T1000 (cell line): ENCODE measurements around the gene RREB1.

Experiments
- DNase-seq: peaks from one replicate; lab custom pipeline; 2025; ENCODE audit warnings: mixed read lengths; lab: John Stamatoyannopoulos, UW

The RREB1 gene

DNA sequence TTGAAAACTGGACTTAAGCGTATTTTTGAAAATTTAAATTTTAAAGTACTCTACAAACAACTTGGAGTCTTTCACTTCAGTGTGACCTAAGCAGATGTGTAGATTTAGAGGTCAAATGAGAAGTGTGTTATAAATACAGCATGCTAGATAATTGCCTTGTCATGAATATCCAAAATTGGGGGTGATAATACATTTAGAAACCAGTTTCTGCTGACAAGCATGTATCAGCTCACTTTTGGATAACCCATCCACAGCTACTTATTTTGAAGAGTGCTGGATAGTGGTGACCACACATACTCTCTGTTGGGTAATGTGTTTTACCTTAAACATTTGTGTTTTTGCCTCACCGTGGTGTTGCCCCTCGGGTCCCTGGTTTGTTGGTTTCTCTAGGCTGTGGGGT, 14.9 kb downstream of the RREB1 start:
- no peak for DNase-seq

DNA sequence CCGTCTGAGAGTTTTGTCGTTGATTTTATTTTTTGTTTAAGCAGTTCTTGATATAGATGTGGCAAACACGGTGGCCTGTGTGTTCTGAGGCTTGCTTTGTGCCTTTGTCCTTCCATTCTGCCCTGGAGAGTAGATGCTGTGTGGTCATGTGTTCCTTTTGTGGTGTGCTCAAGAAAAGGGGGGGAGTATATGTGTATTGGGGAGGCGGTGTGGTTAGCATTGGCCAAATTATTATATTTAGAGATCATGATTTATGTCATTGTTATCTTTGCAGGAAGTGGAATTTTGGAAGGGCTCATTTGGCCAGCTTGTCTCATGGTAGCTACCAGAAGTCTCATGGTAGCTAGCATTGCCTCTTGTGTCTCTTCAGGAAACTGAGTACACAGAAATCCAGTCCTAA, 16.4 kb downstream of the RREB1 start:
- no peak for DNase-seq

DNA sequence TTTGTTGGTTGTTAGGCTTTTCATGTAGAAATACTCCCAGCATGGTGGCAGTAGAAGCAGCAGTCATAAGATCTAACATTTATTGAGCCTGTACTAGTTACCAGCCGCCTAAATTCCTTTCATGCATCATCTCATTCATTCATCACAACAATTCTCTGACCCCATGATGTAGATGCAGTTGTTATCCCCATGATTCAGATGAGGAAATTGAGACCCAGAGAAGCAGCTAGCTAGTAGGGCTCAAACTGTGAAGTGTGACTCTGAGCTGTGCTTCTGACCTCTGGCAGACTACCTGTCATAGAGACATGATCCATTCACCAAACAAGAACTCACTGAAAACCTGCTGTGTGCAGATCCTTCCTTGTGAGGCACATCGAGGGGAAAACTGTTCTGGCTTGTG, 16.9 kb downstream of the RREB1 start:
- no peak for DNase-seq

GRCh38 chr6:7125290-7125689, 17.5 kb downstream of the RREB1 start:
- DNase-seq = no peak

DNA sequence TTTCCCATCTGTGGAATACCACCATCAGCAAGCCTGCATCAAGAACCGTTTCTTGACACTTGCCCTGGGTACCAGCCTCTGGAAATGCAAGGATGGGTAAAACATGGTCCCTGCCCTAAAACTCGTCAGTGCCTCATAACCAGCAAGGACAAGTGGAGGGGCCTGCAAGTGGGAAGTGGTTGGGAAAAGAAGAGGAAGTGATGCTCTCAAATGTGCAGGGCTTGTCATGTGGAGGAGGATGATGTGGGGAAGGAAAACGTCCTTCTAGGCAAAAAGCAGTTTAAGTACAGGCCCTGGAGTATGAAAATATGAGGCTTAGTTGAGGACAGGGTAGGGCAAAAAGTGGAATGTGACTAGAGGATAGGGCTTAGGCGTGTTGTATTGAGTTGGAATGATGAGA, 19.0 kb downstream of the RREB1 start:
- no peak for DNase-seq

DNA sequence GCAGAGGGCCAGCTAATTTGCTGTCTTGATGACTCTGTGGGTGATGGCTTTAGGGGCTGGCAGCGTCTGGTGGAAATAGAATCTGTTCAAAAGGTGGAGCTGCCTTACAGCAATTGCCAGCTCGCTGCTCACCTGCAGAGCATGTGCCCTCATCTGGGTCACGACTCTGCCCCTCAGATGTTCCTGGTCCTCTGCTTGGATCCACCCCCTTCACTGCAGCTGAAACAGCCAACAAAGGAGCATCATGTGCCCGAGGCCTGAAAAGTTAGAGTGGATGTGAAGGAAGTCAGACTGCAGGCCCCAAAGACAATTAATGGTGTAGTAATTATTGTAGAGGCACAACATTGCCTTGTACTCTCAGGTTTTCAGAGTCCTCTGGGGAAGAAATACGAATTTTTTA, 19.9 kb downstream of the RREB1 start:
- no peak for DNase-seq

DNA sequence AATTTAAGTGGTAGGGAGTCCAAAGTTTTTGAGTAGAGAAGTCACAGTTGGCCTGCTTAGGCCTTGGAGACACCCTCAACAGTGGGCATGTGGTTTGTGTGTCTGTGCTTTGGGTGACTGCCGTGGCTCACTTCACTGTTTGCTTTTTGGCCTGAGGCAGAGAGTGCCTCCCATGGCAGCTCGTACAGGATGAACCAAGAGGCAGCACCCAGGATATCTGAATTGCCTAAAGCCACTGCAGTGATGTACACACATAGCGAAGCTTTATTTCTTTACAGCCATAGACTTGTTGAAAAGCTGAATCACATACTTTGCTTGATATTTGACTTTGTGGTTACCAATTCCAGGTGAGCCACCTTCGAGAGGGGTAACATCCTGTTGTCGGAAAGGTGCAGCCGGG, 21.6 kb downstream of the RREB1 start:
- DNase-seq = no peak

- DNase-seq = no peak
These were observed 22.2 kb downstream of the RREB1 start for GRCh38 chr6:7129784-7130569.

- no peak for DNase-seq
These were observed 23.6 kb downstream of the RREB1 start for GRCh38 chr6:7131390-7131789.

DNA sequence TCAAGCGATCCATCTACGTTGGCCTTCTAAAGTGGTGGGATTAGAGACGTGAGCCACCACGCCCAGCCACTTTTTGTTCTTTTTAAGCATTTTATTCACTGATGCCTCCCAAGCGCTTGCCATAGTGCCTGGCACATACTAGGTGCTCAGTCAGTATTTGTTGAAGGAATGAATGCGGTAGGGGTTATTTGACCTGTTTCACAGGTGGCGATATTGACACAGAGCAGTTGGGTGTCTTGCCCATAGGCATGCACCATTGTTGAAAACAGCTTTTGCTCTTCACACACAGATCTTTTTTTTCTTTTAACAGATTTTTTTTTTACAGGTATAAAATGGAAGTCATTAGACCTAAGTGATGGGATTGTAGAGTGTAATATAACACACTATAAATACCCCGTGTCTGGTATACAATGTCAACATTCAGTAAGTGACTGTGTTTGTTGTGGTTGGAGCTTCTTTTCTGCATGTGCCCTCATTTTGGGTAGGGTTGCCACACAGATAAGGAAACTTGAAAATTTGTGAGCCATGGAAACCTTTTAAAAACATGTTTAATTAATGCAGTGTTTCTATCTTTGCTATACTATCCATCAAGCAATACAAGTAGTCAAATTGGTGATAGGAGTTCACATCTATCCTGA, 24.8 kb downstream of the RREB1 start:
- no peak for DNase-seq

DNA sequence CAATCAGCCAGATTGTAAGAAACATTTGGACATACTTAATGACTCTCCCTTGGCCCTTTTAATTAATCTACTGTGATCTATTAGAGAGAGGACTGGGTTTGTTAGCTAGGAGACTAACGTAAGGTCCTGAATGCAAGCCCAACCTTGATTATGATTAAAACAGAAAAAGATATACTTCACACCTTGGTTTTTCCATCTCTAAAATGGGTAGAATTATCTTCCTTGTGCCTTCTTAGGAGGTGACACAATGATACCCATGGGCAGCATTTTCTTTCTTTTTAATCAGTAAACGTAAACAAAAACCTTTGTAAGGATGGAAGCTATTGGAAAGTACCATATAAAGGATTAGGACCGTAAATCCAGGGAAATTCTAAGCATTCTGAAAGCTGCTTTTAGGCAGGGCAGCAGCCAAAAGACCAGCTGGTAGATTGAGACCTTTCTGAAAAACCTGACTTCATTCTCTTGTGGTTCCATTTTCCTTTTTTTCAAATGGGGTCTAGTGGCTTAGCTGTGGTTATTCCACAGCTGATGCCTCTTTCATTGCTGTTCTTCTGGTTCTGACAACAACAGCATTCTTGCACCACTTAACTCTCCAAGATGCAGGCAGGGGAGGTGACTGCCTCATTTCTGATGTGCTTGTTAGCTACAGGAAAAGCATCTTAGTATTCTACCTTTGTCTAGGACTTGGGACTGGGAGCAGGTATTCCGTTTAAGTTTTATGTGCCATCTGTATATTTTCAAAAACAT, 27.4 kb downstream of the RREB1 start:
- no peak for DNase-seq

- DNase-seq = no peak
These were observed 28.0 kb downstream of the RREB1 start for GRCh38 chr6:7135755-7136154.

GRCh38 chr6:7136859-7137334, 29.1 kb downstream of the RREB1 start:
- no peak for DNase-seq

- no peak for DNase-seq
These were observed 29.7 kb downstream of the RREB1 start for GRCh38 chr6:7137335-7138045.

GRCh38 chr6:7138046-7138531, 30.3 kb downstream of the RREB1 start:
- DNase-seq = no peak

DNA sequence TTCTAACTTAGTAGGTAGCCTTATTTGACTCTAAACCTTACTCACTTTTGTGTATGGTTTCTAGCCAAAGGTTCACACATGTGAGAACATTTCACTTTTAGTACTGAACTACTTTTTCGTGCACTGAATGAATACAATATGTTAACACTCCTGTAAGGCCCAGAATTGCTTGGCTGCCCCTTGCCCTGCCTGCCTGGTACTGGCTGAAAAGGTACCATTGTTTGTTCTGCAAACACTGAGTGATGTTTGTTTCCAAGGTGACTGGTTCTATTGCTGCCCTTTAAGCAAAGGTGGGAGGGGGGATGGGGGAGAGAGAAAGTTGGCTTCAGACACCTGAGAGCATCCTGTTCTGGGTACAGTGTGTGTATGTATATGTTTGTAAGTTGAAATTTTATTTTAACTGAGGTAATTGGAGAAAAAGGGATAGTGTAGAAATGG, 31.2 kb downstream of the RREB1 start:
- DNase-seq = no peak

- DNase-seq = no peak
These were observed 32.2 kb downstream of the RREB1 start for GRCh38 chr6:7139835-7140470.

DNA sequence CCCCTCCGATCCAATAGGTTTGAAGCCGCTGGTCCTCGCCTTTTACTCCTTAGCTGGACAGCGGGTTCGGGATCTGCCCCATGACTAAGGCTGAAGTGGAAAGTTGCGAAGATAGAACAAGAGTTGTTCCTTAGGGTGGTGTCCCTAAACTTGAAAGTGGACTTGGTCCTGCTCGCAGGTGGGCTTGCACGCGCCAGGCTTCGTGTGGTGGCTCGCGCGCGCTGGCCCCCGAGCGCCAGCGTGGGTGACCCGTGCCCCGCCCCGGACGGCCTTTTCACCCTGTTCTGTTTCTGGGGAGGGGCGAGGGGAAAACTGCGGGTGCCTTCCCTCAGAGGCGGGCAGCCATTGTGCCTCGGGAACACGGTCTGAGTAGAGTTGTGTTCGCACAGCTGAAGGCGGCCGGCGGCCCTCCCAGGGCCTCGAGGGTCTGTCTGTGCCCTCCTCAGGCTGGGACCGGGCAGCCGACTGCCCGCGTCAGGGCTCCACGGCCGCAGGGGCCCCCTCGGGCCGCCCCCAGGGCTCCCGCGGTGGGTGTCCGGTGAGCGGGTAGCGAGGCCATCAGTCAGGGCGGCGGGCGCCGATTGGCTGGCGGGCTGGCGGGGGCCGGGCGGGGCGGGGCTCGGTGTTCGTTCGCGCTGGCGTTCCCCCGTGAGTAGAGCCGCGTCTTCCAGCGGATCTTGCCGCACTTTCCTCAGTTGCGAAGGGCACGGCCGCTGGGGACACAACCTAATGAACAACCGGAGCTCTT, 33.0 kb downstream of the RREB1 start:
- DNase-seq = peak; percentile 73

DNA sequence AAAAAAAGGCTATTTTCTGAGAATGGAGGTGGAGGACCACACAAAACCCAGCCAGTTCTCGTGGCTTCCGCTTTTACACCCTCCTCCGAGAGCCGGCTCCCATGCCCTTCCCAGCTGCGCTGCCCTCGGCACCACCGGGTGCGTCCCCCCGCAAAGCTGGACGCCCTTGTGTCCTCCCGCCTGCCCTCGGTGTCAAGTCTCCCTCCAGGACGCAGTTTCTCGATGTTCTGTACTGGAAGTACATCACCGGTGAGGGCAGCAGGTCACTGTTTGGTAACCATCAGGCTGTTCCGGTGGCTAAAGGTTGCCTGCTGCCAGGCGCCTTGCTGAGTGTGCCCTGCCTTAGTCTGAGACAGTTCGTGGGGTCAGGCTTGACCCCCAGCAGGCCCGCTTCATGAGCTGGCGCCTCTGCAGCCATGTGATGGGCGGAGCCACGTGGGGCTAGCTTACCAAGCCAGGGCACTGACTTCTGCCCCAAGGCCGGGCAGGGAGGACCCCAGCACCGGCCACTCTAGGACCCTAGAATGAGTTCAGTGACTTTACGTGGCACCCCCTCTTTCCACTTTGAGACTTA, 34.6 kb downstream of the RREB1 start:
- DNase-seq = no peak

- DNase-seq = no peak
These were observed 35.2 kb downstream of the RREB1 start for GRCh38 chr6:7142918-7143475.
